Eye (tissue), 1 donor: ENCODE results near the gene NKX1-1.

Experiments used
- DNase-seq: peaks from one replicate; pipeline ENCODE4 v3.0.0-alpha.2; 2015

NKX1-1 gene

DNA sequence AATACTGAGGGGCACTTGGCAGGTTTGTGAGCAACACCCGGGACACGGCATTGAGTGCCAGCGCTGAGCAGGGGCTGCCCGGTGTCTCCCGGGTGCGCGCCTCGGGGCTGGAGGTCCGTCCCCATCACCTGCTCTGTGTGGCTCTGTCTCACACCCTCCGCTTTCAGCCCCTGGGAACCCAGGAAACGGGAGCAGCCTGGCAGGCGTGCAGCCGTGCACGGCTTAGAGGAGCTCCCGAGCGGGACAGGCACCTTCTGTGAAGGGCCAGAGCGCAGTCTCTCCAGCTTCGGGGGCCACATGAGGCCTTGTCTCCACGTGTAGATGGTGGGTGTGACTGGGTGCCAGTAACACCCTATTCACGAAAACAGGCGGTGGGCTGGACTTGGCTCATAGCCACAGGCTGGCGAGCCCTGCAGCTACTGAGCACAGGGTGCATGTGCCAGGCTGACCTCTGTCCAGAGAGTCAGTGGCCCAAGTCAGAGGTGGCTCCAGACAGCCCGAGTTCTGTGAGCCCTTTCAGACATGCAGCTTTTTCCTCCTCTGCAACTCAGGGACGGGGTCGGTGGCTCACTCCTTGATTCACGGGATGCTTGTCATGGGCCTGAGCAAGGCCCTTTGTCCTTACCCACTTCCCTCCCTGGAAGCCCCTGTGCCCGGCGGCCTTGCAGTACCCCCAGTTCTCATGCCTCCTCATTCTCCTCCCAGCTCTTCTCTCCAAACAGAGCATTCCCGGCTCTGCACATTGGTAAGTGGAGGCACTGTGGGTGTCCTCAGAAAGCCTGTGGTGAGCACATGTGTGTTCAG is 35.7 kb downstream of the NKX1-1 start:
- DNase-seq, result no peak

DNA sequence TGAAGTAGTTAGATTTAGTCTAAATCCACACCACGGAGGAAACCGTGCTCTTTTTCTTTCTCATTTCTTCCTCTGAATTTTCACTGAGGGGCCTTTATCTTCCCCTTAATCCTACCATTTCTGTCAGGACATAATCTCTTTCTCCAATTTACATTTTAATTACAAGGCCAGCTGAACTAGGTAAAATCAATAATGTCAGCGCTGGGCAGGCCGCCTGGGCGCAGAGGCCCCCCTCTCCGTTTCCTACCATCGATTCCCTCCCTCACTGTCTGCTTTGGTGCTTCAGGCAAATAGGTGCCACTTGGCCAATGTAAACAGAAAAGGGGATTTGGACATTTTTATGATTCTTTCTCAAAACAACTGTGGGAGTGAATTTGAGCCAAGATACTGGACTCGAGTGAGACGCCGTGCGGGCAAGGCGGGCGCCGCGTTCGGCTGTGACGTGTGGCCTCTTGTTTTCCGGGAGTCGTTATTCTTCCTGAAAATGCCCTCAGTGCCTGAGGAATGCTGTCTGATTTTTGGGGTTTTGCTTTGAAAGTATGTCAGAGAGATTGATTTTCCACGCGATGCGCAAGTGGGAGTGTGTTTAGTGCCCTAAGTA is 36.7 kb downstream of the NKX1-1 start:
- DNase-seq, result no peak

DNA sequence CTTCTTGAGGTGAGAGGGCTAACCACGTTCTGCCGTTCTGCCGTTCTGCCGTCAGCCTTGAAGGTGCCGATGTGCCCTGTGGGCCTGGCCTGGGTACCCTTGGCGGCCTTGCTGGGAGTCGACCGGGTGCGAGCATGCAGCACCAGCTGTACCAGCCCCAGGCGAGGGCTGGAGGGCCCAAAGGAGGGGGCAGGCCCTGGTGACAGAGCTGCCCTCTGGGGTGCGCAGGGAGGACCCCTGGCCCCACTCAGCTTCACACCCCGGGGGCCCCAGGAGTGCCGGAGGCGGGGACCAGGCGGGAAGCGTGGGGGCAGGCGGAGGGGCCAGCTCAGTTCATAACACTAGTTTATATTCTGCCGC is 37.2 kb downstream of the NKX1-1 start:
- no peak for DNase-seq

DNA sequence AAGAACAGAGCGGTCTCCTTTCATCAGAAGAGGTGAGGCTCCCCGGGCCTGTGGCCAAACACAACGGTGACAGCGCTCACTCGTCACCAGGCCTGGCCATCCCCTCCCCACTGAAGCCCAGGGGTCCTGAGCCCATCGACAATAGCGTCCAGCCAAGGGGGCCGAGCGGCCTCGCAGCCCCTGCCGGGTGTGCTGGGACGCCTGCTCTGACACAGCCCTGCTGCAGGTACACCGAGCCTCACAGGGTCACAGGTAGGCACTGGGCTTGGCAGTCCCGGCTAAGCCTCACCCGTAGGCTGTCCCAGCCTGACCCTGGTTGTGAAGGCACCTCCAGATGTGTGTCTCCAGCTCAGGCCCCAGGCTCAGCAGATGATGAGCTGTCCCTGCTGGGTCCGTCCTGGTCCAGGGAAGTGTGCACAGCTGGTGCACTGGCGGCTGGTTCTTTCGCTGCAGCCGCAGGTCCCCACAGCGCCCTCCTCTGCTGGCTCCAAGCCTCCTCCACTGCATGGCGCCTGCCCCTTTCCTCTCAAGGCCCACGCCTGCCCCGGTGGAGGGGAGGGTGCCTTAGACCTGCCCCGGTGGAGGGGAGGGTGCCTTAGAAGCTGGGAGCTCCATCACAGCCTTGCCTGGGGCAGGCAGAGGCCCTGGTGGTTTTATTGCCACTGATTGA is 37.7 kb downstream of the NKX1-1 start:
- DNase-seq, result no peak

DNA sequence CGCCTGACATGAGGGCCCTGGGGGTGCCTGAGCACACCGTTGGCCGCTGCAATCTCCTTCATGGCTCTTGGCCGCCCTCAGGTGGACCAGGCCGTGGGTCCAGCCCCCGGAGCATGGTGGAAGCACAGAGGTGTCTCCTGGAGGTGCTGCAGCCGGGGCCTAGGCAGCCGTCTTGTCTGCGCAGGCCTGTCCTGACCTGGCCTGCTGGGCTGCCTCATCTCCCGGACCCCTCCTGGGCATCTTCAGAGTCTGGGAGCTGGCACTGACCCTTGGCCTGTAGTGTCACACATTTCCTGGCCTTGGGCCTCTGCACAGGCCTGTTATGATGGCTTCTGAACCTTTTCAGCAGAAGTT is 38.3 kb downstream of the NKX1-1 start:
- DNase-seq, result no peak

DNA sequence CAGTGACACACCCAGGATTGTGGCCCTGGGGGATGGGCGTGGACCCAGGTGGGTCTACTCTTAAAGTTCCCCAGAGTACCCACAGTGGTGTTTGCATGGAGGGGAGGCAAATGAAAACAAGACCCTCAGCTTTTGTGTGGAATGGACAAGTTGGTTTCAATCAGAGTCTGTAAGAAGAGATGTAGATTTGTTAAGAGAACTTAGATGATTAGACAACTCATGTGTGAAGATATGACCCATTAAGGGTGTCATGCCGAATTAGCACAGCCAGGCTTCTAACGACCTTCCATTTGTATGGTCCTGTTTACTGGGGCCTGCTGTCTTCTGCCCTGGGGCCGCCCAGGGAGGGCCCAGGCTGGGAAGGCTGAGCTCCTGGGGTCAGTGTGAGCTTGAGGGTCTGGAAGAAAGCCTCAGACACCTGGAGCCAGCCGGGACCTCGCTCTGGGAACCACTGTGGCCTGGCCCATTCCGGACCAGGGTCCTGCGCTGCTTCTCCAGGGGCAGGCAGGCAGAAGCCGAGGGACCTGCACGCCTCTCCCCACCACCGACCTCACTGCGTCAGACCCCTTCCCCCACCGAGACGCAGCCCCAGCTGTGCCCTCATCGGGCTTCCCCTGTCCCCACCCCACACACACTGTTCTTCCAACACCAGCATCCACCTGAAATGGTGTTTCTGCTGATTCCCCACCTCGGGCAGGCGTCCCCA is 38.9 kb downstream of the NKX1-1 start:
- peak; percentile 45 for DNase-seq

DNA sequence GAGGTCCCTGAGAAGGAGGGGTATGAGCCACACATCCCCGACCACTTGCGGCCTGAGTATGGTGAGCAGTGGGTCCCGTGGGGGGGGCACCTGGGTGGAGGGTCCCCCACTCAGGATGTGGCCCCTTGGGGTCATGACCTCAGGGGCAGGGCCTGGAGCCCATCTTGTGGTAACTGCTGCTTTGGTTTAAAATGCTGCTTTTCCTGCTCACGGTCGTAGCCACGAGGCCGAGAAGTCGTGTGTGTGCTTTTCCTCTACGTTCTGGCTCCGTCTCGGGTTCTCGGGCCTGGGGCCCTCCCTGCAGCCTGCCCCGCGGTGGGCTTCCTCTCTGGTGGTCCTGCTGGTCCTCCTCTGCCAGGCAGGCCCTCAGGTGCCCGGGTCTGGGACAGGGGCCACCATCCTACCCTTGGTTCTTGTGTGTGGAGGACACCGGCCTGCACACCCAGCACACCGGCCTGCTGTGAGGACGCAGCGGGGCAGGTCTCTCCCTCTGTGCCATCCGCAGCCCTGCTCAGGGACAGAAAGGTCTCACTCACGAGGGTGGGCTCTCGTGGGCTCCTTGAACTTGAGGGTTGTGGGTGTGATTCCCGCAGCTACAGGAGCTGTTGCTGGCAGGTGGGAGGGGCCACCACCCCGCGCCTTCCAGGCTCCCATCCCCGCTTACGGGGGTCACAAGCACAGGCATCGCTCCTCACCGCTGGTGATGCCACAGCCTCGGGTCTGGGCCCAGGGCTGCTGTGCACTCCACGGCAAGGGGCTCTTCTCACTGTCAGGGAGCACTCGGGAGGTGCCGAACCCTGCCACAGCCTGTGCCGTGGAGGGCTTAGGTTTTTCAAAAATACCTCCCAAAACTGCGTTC is 39.6 kb downstream of the NKX1-1 start:
- DNase-seq, result no peak

DNA sequence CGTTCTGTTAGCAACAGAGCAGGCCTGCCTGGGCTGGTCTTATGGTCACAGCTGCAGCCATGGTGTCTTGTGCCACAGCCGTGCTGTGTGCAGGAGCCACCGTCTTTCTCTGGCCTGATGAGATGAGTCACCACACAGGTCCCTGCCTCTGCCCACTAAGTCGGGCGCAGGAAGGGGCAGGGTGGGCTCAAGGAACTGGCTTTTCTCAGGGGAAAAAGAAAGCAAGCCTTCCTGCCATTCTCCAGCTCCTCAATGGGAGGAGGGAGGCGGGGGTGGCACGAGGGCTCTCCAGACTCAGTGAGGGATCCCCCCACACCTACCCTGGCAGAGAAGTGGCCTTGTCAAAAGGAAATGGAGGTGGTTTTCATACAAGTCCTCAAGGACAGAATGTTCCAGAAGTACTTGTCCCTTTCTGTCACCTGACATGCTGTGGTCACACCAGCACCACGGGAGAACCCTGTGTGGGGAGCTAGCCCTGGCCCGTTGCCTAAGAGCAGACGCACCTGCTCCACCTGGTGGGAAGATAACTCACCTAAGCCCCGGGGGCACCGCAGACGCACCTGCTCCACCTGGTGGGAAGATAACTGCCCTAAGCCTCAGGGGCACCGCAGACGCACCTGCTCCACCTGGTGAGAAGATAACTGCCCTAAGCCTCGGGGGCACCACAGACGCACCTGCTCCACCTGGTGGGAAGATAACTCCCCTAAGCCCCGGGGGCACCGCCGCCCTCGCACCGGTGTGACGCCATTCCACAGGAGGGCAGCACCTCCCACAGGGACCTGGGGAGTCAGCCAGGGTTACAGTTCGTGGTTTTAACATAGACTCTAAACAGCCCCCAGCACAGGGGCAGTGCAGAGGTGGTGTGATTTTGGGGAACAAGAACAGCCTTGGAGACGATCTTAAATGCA is 40.7 kb downstream of the NKX1-1 start:
- DNase-seq, result no peak

DNA sequence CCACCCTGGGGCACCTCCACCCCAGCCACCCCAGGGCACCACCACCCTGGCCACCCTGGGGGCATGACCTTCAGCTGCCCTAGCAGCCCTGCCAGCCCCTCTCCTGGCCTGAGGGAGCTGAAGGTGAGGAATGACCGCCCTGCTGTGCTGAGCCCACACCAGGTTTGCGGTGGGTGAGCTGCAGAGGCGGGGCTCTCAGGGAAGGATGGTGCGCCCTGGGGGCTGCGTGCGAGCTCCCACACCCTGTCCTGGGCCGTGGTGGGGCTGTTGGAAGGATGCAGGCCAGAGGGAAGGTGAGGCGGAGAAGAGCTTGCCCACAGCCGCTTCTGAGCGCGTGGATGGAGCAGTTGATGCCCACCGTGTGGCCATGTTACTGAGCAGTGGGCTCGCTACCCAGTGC is 41.5 kb downstream of the NKX1-1 start:
- DNase-seq, result no peak

DNA sequence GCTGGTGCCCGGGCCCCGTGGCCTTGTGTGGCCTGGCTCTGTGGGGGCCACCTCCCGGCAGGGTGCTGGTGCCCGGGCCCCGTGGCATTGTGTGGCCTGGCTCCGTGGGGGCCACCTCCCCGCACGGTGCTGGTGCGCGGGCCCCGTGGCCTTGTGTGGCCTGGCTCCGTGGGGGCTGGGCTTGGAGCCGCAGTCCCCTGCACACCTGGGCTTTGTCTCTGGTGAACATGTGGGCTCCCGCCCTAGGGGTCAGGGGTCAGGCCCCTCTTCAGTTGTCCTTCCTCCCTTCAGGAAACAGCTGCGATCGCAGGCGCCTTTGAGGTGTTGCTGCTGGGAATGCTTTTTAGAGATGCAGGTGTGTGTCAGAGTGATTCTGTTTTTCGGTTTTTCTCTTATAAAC is 42.0 kb downstream of the NKX1-1 start:
- DNase-seq, result no peak

DNA sequence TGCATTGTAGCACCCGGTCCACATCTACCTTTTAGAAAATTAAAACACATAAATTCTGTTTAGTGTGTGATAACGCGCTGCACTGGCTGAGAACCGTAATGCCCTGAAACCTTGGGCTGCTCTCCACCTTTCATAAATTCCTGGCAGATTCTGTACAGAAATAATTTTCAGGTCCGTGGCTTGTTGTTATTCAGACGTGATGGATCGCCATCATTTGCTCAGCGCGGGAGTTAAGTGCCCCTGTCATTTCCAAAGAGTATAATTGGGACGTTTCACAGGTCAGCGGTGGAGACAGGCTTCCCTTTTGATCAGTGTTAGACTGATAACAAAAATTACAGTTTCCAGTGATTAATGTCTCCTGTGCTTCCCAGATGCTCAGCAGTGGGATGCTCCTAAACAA is 42.7 kb downstream of the NKX1-1 start:
- DNase-seq, result no peak

DNA sequence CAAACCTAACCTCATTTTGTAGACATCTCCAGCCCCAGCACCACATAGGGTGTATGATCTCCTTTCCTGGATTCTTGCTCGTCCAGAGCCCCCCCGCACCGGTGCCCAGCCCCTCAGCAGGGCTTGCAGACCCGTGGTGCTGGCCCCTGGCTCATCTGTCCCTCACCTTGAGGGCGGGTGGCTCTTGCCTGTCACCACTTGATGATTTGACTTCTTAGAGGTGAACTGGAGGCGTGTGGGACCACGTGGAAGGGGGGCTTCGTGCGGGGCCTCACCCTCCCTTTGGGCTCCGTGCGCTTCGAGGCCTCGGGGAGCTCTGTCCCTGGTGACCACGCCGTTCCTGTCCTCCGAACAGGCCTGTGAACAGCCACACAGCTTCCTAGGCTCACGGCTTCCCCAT is 43.7 kb downstream of the NKX1-1 start:
- DNase-seq, result no peak

DNA sequence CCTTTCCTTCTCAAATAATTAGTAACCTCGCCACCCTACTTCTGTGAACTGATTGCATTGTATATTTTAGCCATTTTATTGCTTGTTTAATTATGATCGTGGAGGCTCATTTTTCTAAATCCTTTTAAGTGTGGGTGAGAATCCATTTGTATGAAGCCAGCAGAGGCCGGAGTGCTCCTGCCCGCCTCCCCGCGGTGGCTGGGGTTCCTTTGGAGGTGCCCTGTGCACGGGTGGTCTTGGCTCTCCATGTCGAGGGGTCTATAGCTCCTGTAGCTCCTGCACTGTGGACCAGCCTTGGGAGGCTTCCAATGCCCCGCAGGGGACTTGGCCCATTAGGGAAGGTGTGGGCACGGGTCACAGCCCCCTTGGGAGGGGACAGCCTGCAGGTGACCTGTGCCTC is 44.2 kb downstream of the NKX1-1 start:
- no peak for DNase-seq

DNA sequence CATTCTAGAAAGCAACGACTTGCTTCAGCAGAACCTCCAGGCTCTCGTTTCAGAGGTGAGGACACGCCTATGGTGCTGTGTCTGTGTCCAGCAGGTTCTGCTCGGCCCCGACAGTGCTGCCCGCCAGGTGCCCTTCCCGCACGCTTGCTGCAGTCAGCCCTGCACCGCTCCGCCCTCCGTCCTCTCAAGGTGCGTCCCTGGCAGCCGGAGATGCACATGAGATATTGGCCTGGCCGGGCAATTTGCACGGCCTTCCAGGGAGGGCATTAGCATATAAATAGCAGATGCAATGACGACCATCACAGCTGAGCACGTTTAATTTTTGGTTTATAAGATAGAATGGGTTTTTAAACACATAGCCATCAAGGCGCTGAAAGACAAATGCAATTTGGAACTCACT is 44.8 kb downstream of the NKX1-1 start:
- DNase-seq, result no peak

DNA sequence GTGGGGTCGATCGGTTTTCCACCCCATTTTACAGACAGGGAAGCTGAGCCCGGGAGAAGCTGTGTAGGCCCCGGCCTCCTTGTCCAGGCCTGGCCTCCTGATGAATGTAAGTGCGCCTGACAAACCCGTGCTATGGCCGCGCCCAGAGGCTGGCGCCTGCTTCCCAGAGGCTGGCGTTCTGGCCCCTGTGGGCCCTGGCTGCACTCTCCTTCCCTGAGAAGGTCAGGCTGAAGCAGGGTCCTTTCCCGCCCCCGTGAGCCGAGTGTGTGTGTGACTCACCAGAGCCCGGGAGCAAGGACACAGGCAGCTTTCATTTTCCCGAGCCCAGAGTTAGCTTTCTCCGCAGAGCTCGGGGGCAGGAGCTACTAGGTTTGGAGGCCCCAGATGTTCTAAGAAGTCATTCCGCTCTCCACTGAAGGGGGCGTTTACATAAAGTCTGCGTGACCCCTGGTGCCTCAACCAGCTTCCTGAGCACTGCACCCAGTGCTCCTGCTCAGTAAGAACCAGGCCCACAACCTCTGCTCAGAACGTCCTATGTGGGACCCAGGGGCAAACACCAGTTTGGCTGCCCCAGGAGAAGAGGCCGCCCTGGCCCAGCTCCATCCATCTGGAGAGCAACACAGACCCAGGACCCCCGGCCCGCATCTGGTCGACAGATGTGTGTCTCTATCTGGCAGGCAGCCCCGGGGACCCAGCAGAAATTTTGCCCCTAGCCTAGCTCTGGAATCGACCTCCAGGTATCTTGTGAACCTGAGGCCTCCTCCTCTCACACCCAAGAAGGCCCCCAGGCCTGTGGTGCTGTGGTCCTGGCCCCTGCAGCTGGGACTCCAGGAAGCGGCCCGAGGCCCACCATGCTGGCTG is 45.6 kb downstream of the NKX1-1 start:
- no peak for DNase-seq

DNA sequence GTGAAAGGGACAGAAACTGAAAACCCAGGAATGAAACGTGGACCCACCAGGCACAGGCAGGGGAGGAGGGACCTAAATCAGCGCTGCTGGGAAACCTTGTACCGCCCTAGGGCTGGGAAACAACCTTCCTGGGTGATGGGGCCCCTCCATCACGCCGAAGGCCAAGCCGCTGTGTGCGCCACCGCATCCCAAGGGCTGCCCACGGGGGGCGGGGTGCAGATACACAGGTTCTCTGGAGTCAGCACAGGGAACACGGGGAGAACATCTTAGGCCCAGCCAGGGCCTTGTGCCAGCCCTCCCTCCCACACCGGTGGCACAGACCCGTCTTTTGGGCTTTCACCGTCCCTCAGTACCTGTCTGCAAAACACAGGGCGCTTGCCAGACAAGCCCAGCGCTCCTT is 46.3 kb downstream of the NKX1-1 start:
- no peak for DNase-seq

DNA sequence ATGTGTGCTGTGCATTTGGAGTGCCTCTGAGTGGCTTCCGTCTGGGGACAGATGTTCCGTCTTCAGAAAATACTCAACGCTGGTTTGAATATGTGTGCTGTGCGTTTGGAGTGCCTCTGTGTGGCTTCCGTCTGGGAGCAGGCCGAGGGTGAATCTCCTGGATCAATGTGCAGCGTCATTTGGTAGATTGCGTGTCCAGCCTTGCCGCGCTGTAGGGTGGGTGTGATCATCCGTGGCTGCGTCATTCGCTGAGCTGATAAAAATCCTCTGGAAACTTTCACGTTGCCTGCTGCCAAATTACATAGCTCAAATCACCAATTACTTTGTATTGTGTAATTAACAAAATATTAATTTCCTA is 47.1 kb downstream of the NKX1-1 start:
- no peak for DNase-seq

DNA sequence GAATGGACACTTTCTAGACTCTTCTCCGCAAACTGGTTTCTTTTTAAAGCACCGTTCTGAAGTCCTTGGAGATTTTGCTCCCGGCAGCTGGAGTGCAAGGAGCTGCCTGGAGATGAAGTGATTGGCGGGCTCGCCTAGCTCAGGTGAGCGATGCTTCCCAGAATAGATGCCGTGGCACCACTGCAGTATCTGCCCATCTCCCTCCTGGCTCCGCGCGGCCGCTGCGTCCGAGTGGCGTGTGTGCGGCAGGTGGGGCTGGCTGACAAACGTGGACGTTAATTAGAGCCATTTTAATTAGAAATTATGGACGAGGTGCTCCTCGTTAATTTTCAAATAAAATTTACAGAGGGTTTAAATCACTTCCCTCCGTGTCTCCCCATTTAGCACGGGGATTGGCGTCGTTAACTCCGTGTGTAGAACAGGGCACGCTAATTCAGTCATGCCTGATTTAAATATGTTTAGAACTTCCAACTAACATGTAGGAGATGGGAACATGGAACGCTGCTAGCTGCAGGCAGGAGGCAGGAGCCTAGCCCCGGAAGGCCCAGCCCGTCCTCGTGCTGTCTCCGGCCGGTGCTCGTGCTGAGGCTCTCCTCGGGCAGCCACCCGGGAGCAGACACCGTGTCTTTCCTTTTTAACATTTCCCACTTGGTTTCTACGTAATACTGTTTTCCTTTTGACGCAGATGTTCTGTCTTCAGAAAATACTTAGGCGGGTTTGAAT is 47.7 kb downstream of the NKX1-1 start:
- no peak for DNase-seq

DNA sequence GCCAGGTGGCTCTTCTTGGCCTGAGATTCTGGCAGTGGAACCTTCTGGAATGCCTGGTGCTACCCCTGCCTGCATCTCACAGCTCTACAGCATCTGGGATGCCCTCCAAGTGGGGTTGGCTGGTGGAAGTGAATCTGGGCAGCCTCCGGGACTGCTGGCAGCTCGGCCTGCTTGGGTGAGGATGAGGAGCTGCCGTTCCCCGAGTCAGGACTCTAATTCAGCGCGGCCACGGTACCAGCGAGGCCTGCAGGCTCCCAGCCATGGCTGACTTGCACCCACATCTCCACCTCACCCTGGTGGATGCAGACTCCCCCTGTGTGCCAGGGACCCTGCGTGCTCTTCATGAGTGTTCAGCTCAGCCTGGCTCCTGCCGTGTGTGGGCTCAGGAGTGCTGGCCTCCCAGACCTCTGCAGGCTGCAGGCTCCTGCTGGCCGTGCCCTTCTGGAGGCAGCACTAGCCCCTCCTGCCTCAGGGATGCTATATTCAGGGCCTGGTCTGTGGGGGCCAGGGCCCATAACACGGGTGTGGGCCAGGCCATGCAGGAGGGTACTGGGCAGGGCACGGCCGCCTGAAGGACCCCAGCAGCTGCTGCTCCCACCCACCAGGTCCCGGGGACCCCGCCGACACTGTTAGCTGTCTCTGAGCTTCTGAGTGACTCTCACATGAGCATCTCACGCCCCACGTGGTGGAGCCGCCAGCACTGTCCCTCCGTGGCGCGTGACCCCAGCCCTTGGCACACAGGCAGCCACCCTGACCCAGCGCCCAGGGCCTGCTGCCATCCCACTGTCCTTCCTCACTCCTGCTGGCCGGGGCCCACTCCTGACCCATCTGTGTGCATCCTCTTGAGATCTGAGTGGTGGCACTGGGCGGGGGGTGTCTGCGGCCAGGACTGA is 48.6 kb downstream of the NKX1-1 start:
- no peak for DNase-seq
